ENCODE data around the gene RB1. TPM values are rescaled to one million over a fixed set of nuclear protein-coding genes. Genes with fewer than 3 reads are reported as not detected.

RB1 gene
- polyA plus RNA-seq, 2 of the 4 experiments (the other 2 are of a cell fraction), result 17.7 to 22.2 TPM

- no peaks in the 10 kb centered on the region for H3K4me1 ChIP-seq
- no peak for DNase-seq (ENCODE audit: low read depth in 1 of 2, low spot score in 1 of 2)
- ATAC-seq, result 0 out of 6 replicates have a peak, but pooled peaks of 1 of the 2 experiments have one; percentile 24
- H3K9me3 ChIP-seq, result no peaks in the 10 kb centered on the region
- ChIA-PET CTCF (no interaction called here), POLR2A (no interaction called here)
- H3K4me3 ChIP-seq, result no peak overlapping the region
- no peak overlapping the region for H3K27ac ChIP-seq
- WGBS (ENCODE audit: missing lambda C conversion rate), result 81% methylated on average over 4 of the region's 4 CpGs
- no peak for FAIRE-seq
- TF ChIP-seq NR3C1 (IDR thresholded peaks at IDR 0.05) (no peak), NFE2L2 (conservative IDR thresholded peaks at IDR 0.05; ENCODE audit: low read length) (no peak), ESRRA (IDR thresholded peaks at IDR 0.05; ENCODE audit: borderline replicate concordance, low read length) (no peak), FOXS1 (CRISPR knock-in tag; IDR thresholded peaks at IDR 0.05) (no peak), ELK1 (IDR thresholded peaks at IDR 0.05; ENCODE audit: low read depth, low read length) (no peak), RAD21 (conservative IDR thresholded peaks at IDR 0.05 in 1 of 2, IDR thresholded peaks at IDR 0.05 in 1 of 2) (no peak), HEYL (CRISPR knock-in tag; IDR thresholded peaks at IDR 0.05) (no peak), JUNB (IDR thresholded peaks at IDR 0.05) (no peak), JUN (IDR thresholded peaks at IDR 0.05) (no peak), MYC (IDR thresholded peaks at IDR 0.05; ENCODE audit: borderline replicate concordance, low read length) (no peak), CBX8 (IDR thresholded peaks at IDR 0.05) (no peak), ZC3H11A (IDR thresholded peaks at IDR 0.05) (no peak)
- TF ChIP-seq, protein P1, sequence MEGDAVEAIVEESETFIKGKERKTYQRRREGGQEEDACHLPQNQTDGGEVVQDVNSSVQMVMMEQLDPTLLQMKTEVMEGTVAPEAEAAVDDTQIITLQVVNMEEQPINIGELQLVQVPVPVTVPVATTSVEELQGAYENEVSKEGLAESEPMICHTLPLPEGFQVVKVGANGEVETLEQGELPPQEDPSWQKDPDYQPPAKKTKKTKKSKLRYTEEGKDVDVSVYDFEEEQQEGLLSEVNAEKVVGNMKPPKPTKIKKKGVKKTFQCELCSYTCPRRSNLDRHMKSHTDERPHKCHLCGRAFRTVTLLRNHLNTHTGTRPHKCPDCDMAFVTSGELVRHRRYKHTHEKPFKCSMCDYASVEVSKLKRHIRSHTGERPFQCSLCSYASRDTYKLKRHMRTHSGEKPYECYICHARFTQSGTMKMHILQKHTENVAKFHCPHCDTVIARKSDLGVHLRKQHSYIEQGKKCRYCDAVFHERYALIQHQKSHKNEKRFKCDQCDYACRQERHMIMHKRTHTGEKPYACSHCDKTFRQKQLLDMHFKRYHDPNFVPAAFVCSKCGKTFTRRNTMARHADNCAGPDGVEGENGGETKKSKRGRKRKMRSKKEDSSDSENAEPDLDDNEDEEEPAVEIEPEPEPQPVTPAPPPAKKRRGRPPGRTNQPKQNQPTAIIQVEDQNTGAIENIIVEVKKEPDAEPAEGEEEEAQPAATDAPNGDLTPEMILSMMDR (IDR thresholded peaks at IDR 0.05), result no peak
- TF ChIP-seq, protein P2, sequence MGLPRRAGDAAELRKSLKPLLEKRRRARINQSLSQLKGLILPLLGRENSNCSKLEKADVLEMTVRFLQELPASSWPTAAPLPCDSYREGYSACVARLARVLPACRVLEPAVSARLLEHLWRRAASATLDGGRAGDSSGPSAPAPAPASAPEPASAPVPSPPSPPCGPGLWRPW (IDR thresholded peaks at IDR 0.05), result no peak
- no peak overlapping the region for H3K4me2 ChIP-seq
Measured at GRCh38 chr13:48493066-48493765, 189.7 kb downstream of the RB1 start.

GRCh38 chr13:48493851-48494250, 190.3 kb downstream of the RB1 start:
- ChIA-PET POLR2A (no interaction called here), CTCF (no interaction called here)
- Histone ChIP-seq H3K27ac (no peak overlapping the region), H3K4me3 (no peak overlapping the region), H3K9me3 (no peaks in the 10 kb centered on the region), H3K4me1 (no peaks in the 10 kb centered on the region), H3K4me2 (no peak overlapping the region)
- ATAC-seq (no peak), DNase-seq (ENCODE audit: low read depth in 1 of 2, low spot score in 1 of 2) (no peak), FAIRE-seq (no peak)
- WGBS (ENCODE audit: missing lambda C conversion rate), result 52% methylated on average over 2 of the region's 2 CpGs
- TF ChIP-seq REST (IDR thresholded peaks at IDR 0.05) (no peak), FOSB (CRISPR knock-in tag; IDR thresholded peaks at IDR 0.05) (no peak), NPAS2 (CRISPR knock-in tag; IDR thresholded peaks at IDR 0.05; ENCODE audit: borderline replicate concordance) (no peak), MAZ (IDR thresholded peaks at IDR 0.05; ENCODE audit: borderline replicate concordance, low read depth, low read length) (no peak), MAFK (IDR thresholded peaks at IDR 0.05; ENCODE audit: partially characterized antibody) (no peak), TFCP2L1 (CRISPR knock-in tag; IDR thresholded peaks at IDR 0.05) (no peak), HDAC2 (IDR thresholded peaks at IDR 0.05) (no peak), RAD21 (conservative IDR thresholded peaks at IDR 0.05 in 1 of 2, IDR thresholded peaks at IDR 0.05 in 1 of 2) (no peak), ZFP36 (IDR thresholded peaks at IDR 0.05; ENCODE audit: borderline replicate concordance, partially characterized antibody) (no peak), POLR2AphosphoS2 (conservative IDR thresholded peaks at IDR 0.05; ENCODE audit: low read length) (no peak), SMC3 (IDR thresholded peaks at IDR 0.05) (no peak), CHD4 (IDR thresholded peaks at IDR 0.05; ENCODE audit: borderline replicate concordance) (no peak), BHLHE40 (IDR thresholded peaks at IDR 0.05; ENCODE audit: low read depth, low read length) (no peak)
- TF ChIP-seq, protein P1 (IDR thresholded peaks at IDR 0.05), result no peak
- TF ChIP-seq, protein P3, sequence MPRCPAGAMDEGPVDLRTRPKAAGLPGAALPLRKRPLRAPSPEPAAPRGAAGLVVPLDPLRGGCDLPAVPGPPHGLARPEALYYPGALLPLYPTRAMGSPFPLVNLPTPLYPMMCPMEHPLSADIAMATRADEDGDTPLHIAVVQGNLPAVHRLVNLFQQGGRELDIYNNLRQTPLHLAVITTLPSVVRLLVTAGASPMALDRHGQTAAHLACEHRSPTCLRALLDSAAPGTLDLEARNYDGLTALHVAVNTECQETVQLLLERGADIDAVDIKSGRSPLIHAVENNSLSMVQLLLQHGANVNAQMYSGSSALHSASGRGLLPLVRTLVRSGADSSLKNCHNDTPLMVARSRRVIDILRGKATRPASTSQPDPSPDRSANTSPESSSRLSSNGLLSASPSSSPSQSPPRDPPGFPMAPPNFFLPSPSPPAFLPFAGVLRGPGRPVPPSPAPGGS (IDR thresholded peaks at IDR 0.05), result no peak
- TF ChIP-seq, protein P4, sequence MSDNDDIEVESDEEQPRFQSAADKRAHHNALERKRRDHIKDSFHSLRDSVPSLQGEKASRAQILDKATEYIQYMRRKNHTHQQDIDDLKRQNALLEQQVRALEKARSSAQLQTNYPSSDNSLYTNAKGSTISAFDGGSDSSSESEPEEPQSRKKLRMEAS (IDR thresholded peaks at IDR 0.05), result no peak

Measured in A549 (cell line).